C4-2B (cell line): ENCODE data around the gene IL17RB.

Experiments used
- CTCF ChIP-seq: fragments of 450-650 bp; conservative IDR thresholded peaks from 2 replicates; pipeline ENCODE4 v1.5.1; 2017; ENCODE audit warnings: mild to moderate bottlenecking
- ZFX ChIP-seq: fragments of 450-650 bp; IDR thresholded peaks from 2 replicates; pipeline ENCODE4 v1.6.1; 2017

DNA sequence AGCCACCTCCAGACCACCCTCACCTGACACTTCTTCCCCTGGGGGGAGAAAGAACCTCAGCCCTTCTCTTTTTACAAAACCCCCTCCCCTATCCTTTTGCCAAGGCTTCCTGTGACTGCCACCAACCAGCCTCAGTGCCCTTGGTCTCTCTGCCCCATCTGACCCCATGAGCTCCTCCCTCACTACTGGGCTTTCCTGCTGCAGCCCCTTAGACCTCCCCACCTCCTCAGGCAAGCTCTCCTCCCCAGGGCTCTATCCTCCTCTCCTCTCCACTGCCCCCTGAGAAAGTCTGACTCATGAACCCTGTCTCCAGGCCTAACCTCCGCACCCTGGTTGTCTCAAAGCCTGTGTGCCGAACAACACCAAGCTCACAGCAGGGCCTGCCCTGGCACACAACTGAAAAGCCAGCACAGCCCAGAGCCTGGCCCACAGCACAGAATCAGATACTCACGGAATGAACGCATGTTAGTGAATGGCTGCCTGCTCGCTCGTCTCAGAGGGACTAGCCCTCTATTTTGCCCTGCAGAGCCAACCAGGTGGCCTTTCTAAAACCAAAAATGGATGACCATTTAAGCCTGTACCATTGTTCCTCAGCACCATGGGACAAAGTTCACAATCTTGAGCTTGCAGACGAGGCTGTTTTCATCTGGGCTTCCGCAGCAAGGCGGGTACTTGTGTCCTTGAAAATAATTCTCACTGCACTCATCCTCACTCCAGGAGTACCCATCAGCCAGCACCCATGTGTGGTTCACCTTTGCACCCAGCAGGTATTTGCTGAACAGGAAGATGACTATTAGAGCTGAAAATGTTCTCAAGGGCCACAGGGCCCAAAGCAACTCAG is 1.9 kb upstream of the IL17RB start:
- TF ChIP-seq CTCF, result no peak
- no peak for TF ChIP-seq ZFX
